HG02571 (cell line): ENCODE measurements around the gene RAB35.
"Not testable (repeated sequence)": the region's sequence is repeated elsewhere in the genome, so short reads cannot be mapped to it uniquely, and the experiment has no call there.

ENCODE experiments used
- ATAC-seq: cut with Tn5 transposase; IDR thresholded peaks from one replicate; pipeline ENCODE4 v1.9.1; 2021; ENCODE audit warnings: mild to moderate bottlenecking, moderate library complexity; ENCODE audit not compliant: unreplicated experiment

The RAB35 gene

DNA sequence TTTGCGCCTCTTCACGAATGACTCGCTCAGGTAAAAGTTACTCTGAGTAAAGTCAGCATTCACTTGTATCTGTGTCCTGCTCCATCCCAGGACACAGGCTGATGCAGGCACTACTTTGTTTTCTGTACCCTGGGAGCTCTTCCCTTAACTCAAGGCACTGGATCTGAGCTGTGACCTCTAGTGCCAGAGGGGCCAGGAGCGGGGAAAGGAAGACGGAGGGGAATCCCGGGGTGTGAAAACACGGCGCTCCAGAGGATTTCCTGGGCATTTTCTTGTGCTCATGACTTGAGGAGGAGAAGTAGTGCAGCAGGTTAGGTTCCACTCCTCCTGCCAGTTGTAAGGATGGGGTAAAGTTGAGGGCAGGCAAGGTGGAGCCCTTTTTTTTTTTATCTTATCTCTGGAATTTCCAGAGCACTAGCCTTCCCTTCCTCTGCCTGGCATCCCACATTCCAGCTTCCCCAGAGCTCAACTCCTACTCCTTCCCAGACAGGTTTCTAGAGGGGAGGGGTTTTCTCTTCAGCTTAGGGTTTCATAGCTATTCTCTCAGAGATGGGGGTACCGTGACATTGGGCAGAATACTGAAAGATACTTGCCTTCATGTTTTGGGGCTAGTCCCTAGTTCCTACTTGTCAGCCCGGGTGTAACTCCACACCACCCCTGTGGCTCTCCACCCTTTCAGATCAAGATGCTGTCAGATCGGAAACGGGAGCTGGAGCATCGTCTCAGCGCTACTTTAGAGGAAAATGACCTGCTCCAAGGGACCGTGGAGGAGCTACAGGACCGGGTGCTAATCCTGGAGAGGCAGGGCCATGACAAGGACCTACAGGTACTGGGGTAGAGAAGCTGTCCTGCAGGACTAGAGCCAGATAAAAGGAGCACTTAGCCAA, 52.3 kb downstream of the RAB35 start:
- ATAC-seq: no peak

DNA sequence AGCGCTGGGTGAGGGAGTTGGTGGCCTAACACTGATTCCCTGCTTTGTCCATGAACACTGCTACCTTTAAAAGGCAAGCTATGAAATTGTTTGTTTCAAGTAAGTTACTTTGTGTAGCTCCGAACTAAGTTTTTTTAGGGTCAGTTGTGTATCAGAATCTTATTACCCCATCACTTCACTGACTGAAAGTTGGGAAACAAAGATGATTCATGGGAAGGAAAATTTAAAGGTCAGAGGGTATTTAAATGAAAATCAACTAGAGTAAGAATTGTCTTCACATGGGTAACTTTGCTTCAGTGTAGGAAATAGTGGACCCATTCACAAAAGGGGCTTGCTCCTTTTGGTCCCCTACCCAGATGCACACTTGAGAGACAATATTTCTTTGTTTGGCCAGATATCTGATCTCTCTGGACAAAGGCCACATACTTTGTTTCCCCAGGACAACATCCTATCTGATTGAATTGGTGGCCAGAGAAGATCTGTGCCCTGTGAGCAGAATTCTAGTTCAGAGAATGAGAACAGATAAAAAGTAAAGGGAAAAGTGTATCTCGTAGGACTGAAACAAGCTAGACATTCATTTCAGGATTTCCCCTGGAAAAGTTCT, 53.5 kb downstream of the RAB35 start:
- ATAC-seq: no peak

DNA sequence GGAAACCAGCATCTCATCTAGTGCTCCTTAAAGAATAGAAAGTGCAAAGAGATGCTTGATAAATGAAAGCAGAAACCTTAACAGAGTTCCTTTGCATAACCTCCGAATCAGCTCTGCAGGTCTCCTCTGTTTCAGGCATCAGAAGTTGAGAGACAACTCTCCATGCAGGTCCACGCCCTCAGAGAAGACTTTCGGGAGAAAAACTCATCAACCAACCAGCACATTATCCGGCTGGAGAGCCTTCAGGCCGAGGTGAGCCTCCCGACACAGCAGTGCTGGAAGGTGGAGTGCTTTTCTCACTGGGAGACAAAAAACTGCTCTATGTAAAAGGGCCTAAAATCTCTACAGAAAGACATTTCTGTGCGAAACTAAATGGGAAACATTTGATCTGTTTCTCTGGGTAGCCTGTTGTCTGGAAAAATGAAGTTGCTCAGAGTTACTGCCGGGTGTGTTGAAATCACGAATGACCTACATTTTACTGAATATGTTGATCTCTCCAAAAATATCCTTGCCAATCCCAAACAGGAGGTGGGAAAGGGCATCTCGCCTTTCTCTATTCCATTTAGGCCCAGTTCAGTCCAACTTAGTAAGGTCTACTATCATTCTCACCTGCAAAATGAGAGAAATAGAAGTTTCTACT, 54.9 kb downstream of the RAB35 start:
- no peak for ATAC-seq

- ATAC-seq: no peak
These were observed 55.8 kb downstream of the RAB35 start for GRCh38 chr12:120060717-120061116.

DNA sequence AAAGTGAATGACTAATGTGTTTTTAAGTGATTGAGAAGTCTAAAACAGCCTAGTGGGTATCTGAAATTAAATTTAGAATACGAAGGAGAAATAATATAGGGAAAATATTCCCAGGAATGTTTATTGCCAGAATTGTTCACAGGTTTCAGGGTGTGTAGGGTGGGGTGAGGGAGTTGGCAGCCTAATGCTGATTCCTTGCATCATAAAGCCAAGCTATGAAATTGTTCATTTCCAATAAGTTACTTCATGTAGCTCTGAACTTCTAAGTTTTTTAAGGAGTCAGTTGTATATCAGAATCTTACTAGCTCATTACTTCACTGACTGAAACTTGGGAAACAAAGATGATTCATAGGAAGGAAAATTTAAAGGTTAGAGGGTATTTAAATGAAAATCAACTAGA, 56.4 kb downstream of the RAB35 start:
- no peak for ATAC-seq

DNA sequence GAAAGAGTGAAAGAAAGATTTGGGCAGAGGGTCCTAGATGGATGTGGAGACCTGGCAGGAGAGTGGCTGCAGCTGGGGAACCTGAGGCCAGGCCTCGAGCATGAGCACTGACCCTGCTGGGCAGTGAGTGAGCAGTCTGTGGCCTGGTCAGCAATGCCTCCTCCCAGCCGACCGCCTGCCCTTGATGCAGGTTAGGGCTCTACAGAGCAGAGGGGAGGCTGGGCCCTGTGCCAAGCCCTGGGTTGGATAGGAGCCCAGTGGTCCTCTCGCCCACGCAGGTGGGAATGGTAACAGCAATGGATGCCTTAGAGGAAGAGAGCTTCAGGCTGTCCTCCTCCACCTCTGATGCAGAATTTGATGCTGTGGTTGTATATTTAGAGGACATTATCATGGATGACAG, 59.8 kb downstream of the RAB35 start:
- ATAC-seq: no peak

GRCh38 chr12:120055231-120056000, 61.1 kb downstream of the RAB35 start:
- ATAC-seq: no peak

GRCh38 chr12:120054293-120054692, 62.3 kb downstream of the RAB35 start:
- no peak for ATAC-seq

- no peak for ATAC-seq
These were observed 65.0 kb downstream of the RAB35 start for GRCh38 chr12:120051535-120051934.

DNA sequence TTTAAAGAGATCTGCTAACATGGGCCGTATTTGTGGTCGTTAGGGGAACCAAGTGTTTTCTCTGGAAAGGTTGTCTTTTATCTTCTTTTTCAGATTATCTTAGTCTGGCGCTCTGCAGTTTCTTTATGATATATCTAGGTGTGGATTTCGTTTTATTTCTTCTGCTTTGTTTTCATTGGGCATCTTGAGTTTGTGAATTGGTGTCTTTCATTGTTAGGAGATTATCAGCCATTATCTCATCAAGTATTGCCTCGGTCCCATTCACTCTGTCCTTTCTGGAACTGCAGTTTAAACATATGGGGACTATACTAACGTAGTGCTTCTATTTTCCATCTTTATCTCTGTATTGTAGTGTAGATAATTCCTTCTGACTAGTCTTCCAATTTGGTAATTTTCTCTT, 67.1 kb downstream of the RAB35 start:
- ATAC-seq: no peak

- ATAC-seq: no peak
These were observed 68.3 kb downstream of the RAB35 start for GRCh38 chr12:120048263-120048662.

DNA sequence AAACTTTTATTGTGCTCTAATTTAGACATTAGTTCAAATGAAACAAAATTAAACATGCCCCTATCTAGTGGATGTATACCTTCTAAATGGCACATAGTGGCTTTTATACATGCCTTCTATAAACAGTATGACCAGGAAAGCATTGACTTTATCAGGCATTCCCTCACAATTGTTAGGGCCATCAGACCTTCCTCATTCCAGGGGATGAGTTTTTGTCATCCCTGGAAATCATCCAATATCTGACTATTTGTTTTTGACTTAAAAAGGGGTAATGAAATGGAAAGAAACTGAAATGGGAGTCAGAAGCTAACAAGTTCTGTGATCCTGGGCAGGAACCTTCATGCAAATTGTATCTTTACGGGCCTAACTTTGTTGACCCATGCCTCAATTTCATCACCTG, 69.5 kb downstream of the RAB35 start:
- ATAC-seq: no peak

GRCh38 chr12:120045367-120045766, 71.2 kb downstream of the RAB35 start:
- ATAC-seq: not testable (repeated sequence)
